ENCODE results near the gene MAPK4. TPM values are rescaled to one million over a fixed set of nuclear protein-coding genes. Genes with fewer than 3 reads are reported as not detected.

The MAPK4 gene
- polyA plus RNA-seq, 1 experiment: not detected

GRCh38 chr18:50722311-50722710 is 162.4 kb downstream of the MAPK4 start:
- H3K27me3 ChIP-seq (ENCODE audit: control insufficient read depth, insufficient read depth, low read length): no peaks in the 10 kb centered on the region
- ChIA-PET POLR2A (no interaction called here), CTCF (interaction anchor here (1.4 kb wide), 1 partner anchor 12 kb away, joined by 3 read pairs; no protein-coding TSS in a partner anchor)
- H3K36me3 ChIP-seq (ENCODE audit: control insufficient read depth, insufficient read depth, low read length): no peaks in the 10 kb centered on the region
- TF ChIP-seq, protein P1, sequence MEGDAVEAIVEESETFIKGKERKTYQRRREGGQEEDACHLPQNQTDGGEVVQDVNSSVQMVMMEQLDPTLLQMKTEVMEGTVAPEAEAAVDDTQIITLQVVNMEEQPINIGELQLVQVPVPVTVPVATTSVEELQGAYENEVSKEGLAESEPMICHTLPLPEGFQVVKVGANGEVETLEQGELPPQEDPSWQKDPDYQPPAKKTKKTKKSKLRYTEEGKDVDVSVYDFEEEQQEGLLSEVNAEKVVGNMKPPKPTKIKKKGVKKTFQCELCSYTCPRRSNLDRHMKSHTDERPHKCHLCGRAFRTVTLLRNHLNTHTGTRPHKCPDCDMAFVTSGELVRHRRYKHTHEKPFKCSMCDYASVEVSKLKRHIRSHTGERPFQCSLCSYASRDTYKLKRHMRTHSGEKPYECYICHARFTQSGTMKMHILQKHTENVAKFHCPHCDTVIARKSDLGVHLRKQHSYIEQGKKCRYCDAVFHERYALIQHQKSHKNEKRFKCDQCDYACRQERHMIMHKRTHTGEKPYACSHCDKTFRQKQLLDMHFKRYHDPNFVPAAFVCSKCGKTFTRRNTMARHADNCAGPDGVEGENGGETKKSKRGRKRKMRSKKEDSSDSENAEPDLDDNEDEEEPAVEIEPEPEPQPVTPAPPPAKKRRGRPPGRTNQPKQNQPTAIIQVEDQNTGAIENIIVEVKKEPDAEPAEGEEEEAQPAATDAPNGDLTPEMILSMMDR (IDR thresholded peaks at IDR 0.05; ENCODE audit: insufficient read depth, low read depth, low read length): no peak
- no peak for DNase-seq (ENCODE audit: low read depth)
- H3K4me3 ChIP-seq (ENCODE audit: low read depth, low read length): no peak overlapping the region

GRCh38 chr18:50724751-50725151 is 164.9 kb downstream of the MAPK4 start:
- Histone ChIP-seq H3K27me3 (ENCODE audit: control insufficient read depth, insufficient read depth, low read length) (no peaks in the 10 kb centered on the region), H3K36me3 (ENCODE audit: control insufficient read depth, insufficient read depth, low read length) (no peaks in the 10 kb centered on the region), H3K4me3 (ENCODE audit: low read depth, low read length) (no peak overlapping the region)
- POLR2A ChIA-PET: no interaction called here
- TF ChIP-seq, protein P1 (IDR thresholded peaks at IDR 0.05; ENCODE audit: insufficient read depth, low read depth, low read length): no peak
- CTCF ChIA-PET: interaction anchor here (0.7 kb wide), 1 partner anchor 49 kb away, joined by 3 read pairs; no protein-coding TSS in a partner anchor
- no peak for DNase-seq (ENCODE audit: low read depth)

GRCh38 chr18:50726960-50727589 is 167.2 kb downstream of the MAPK4 start:
- DNase-seq (ENCODE audit: low read depth): no peak

GRCh38 chr18:50727721-50728471 is 168.0 kb downstream of the MAPK4 start:
- Histone ChIP-seq H3K27me3 (ENCODE audit: control insufficient read depth, insufficient read depth, low read length) (no peaks in the 10 kb centered on the region), H3K4me3 (ENCODE audit: low read depth, low read length) (no peak overlapping the region), H3K36me3 (ENCODE audit: control insufficient read depth, insufficient read depth, low read length) (no peaks in the 10 kb centered on the region)
- POLR2A ChIA-PET: no interaction called here
- DNase-seq (ENCODE audit: low read depth): no peak
- CTCF ChIA-PET: no interaction called here
- TF ChIP-seq, protein P1 (IDR thresholded peaks at IDR 0.05; ENCODE audit: insufficient read depth, low read depth, low read length): no peak

More at GRCh38 chr18:50726960-50727589, 167.2 kb downstream of the MAPK4 start:
- ChIA-PET POLR2A (no interaction called here), CTCF (no interaction called here)
- no peak overlapping the region for H3K4me3 ChIP-seq (ENCODE audit: low read depth, low read length)
- no peaks in the 10 kb centered on the region for H3K36me3 ChIP-seq (ENCODE audit: control insufficient read depth, insufficient read depth, low read length)
- no peaks in the 10 kb centered on the region for H3K27me3 ChIP-seq (ENCODE audit: control insufficient read depth, insufficient read depth, low read length)
- TF ChIP-seq, protein P1 (IDR thresholded peaks at IDR 0.05; ENCODE audit: insufficient read depth, low read depth, low read length): no peak

DNA sequence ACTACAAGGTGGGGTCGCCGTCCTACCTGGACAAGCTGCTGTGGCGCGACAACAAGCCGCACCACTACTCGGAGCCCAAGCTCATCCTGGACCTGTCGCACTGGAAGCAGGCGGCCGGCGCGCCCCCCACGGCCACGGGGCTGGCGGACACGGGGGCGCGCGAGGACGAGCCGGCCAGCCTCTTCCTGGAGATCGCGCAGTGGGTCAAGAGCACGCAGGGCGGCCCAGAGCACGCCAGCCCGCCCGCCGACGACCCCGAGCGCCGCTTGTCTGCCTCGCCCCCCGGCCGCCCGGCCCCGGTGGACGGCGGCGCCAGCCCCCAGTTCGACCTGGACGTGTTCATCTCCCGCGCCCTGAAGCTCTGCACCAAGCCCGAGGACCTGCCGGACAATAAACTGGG is 169.5 kb downstream of the MAPK4 start:
- Histone ChIP-seq H3K27me3 (ENCODE audit: control insufficient read depth, insufficient read depth, low read length) (no peaks in the 10 kb centered on the region), H3K4me3 (ENCODE audit: low read depth, low read length) (no peak overlapping the region), H3K36me3 (ENCODE audit: control insufficient read depth, insufficient read depth, low read length) (no peaks in the 10 kb centered on the region)
- ChIA-PET CTCF (no interaction called here), POLR2A (no interaction called here)
- no peak for DNase-seq (ENCODE audit: low read depth)
- TF ChIP-seq, protein P1 (IDR thresholded peaks at IDR 0.05; ENCODE audit: insufficient read depth, low read depth, low read length): no peak
